ENCODE data around the gene PIGN.
A peak's percentile ranks its signal among the peaks of the same experiment; 100 is the strongest.

Gene PIGN

GRCh38 chr18:62186774-62187542, at the start of gene PIGN, which contains the start of gene RELCH:
Gene PIGN, minus strand, starts transcription at chr18:62187056. Its CDS starts 25,703 bp downstream, at chr18:62161353.
Gene RELCH, plus strand, starts transcription at chr18:62187255. Its CDS starts 251 bp downstream, at chr18:62187506.
- DNase-seq = peak; percentile 91

GRCh38 chr18:62236252-62236651, 49.4 kb upstream of the PIGN start:
- no peak for DNase-seq

GRCh38 chr18:62226047-62226446, 39.2 kb upstream of the PIGN start:
- no peak for DNase-seq

GRCh38 chr18:62224229-62224628, 37.4 kb upstream of the PIGN start:
- DNase-seq = no peak

- no peak for DNase-seq
Measured at GRCh38 chr18:62214790-62215189, 27.9 kb upstream of the PIGN start.

GRCh38 chr18:62211325-62211828, 24.5 kb upstream of the PIGN start:
- no peak for DNase-seq

GRCh38 chr18:62210138-62210537, 23.3 kb upstream of the PIGN start:
- DNase-seq = no peak

- no peak for DNase-seq
Measured at GRCh38 chr18:62209046-62209445, 22.2 kb upstream of the PIGN start.

- no peak for DNase-seq
Measured at GRCh38 chr18:62206593-62206992, 19.7 kb upstream of the PIGN start.

GRCh38 chr18:62205824-62206223, 19.0 kb upstream of the PIGN start:
- no peak for DNase-seq

- no peak for DNase-seq
Measured at GRCh38 chr18:62201870-62202269, 15.0 kb upstream of the PIGN start.

- DNase-seq = no peak
Measured at GRCh38 chr18:62200121-62200914, 13.5 kb upstream of the PIGN start.

- DNase-seq = no peak
Measured at GRCh38 chr18:62199629-62200028, 12.8 kb upstream of the PIGN start.

- no peak for DNase-seq
Measured at GRCh38 chr18:62198259-62198658, 11.4 kb upstream of the PIGN start.

GRCh38 chr18:62196980-62197379, 10.1 kb upstream of the PIGN start:
- no peak for DNase-seq

GRCh38 chr18:62196079-62196478, 9.2 kb upstream of the PIGN start:
- no peak for DNase-seq

GRCh38 chr18:62189208-62189607, 2.4 kb upstream of the PIGN start:
- DNase-seq = no peak

- no peak for DNase-seq
Measured at GRCh38 chr18:62187543-62188510, 971 bp upstream of the PIGN start.

GRCh38 chr18:62186499-62186773, 420 bp downstream of the PIGN start:
- DNase-seq = peak; percentile 76

GRCh38 chr18:62183578-62184195, 3.2 kb downstream of the PIGN start:
- no peak for DNase-seq

- DNase-seq = no peak
Measured at GRCh38 chr18:62182220-62182619, 4.6 kb downstream of the PIGN start.

GRCh38 chr18:62179213-62179612, 7.6 kb downstream of the PIGN start:
- no peak for DNase-seq

GRCh38 chr18:62177271-62177670, 9.6 kb downstream of the PIGN start:
- DNase-seq = no peak
